HG03558 (cell line): ENCODE measurements around the gene FMC1.
A peak's percentile ranks its signal among the peaks of the same experiment; 100 is the strongest.
"Not testable (repeated sequence)": the region's sequence is repeated elsewhere in the genome, so short reads cannot be mapped to it uniquely, and the experiment has no call there.

Experiments used
- ATAC-seq: cut with Tn5 transposase; IDR thresholded peaks from one replicate; pipeline ENCODE4 v1.9.1; 2021; ENCODE audit warnings: moderate number of reproducible peaks; ENCODE audit not compliant: unreplicated experiment; ENCODE audit errors: extremely low read depth

Gene FMC1, protein sequence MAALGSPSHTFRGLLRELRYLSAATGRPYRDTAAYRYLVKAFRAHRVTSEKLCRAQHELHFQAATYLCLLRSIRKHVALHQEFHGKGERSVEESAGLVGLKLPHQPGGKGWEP

GRCh38 chr7:139341058-139341775, at the start of gene FMC1:
FMC1 (plus strand) TSS chr7:139341337; CDS start chr7:139341385, 48 bp downstream.
- peak; percentile 17 for ATAC-seq

DNA sequence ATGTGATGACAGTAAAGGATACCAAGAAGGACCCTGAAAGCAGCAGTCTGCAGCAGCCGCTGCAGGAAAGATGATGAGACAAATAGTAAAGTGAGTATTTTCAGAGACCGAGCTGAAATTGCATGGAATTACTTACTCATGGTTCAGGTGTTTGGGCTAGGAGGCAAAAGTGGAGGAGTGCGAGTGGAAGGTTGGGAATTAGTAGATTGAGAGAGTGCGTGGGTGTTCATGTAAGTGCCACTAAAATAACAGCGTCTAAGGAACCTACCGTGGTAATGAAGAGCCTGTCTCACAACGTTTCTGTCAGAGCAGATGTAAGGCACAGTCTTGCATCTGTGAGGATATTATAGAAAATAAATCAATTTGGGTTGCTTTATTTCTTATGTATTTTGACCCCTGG, 48.3 kb upstream of the FMC1 start:
- no peak for ATAC-seq

DNA sequence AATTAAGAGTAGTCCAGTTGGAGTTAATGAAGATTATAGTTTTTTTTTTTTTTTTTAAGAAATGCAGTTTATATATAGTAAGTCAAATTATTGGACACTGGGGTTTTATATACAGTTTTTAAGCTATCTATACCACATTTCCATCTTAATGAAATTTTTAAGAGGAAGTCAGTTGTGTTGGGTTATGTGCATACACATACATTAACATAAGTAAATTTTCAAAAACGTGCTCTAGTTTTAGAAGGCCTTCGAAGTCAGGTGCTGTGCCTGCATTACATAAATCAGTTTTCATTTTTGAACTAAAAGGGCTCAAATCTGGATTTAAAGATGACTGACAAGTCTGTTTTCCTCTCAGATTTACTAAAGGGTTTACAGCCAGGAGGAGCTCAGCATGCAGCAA, 47.6 kb upstream of the FMC1 start:
- no peak for ATAC-seq

DNA sequence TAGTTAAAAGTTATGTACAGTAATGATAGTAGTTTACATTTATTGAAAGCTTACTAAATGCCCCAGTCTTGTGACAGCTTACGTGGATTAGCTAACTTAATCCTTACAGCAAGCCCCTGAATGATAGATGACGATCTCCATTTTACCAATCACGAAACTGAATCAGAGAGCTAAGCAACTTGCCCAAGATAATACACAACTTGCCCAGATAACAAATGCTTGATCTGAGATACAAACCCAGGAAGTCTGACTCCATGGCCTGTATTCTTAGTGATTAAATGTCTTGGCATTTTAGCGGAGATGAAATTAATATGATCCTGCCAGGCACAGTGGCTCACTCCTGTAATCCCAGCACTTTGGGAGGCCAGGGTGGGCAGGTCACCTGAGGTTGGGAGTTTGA, 46.9 kb upstream of the FMC1 start:
- no peak for ATAC-seq

GRCh38 chr7:139294951-139295575, 46.1 kb upstream of the FMC1 start:
- no peak for ATAC-seq

DNA sequence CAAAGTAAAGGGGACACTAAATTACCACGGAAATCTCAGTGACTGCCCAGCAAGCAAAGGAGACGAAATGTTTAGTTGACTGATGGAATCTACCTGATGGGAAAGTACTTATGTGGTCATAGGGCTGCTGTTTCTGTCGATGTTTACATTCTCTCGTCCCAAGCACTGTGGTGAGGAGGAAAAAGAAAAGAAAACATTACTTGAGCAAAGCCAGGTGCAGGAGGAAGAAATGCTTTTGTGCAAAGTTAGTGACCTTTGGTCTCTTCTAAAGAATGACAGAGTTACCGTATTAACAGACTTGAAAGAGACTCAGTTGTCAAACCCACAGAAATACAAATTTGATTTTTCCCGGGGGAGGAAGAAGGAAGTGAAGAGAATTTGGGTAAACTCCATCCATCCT, 43.3 kb upstream of the FMC1 start:
- ATAC-seq, result no peak

- no peak for ATAC-seq
Observed at GRCh38 chr7:139299296-139299695, 41.8 kb upstream of the FMC1 start.

DNA sequence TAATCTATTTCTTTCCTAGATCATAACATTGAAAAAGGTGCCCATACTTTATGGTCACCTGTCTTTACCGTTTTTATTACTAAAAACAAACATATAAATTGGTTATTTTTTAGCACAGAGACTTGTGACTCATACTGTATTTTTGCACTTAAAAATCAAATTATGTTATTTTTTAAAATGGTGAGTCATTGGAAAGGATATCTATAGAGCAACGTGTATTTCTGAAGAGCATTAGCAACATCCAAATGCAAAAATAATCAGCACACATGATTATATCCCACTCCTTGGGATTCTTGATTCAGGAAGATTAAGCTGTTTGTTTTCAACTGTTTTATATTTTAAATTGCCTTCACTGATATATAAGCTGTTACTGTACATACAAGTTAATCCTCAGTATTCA, 40.7 kb upstream of the FMC1 start:
- no peak for ATAC-seq

DNA sequence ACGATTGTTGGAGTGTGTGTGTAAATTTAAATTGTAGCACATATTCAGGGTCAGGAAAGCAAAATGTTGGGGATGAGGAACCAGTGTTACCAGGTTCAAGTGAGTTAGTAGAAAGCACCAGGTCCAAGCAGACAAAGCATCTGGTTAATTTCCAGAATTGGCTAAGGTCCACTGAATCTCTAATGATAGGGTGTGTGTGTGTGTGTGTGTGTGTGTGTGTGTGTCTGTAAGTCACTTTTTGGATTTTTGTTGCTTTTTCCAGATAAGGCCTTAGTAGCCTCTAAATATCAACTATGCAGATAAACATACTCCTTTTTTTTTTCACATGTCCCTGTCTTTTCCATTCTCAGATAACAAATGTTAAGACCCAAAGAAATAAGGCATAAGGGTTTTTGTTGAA, 36.6 kb upstream of the FMC1 start:
- no peak for ATAC-seq

- no peak for ATAC-seq
Observed at GRCh38 chr7:139317939-139318505, 23.1 kb upstream of the FMC1 start.

DNA sequence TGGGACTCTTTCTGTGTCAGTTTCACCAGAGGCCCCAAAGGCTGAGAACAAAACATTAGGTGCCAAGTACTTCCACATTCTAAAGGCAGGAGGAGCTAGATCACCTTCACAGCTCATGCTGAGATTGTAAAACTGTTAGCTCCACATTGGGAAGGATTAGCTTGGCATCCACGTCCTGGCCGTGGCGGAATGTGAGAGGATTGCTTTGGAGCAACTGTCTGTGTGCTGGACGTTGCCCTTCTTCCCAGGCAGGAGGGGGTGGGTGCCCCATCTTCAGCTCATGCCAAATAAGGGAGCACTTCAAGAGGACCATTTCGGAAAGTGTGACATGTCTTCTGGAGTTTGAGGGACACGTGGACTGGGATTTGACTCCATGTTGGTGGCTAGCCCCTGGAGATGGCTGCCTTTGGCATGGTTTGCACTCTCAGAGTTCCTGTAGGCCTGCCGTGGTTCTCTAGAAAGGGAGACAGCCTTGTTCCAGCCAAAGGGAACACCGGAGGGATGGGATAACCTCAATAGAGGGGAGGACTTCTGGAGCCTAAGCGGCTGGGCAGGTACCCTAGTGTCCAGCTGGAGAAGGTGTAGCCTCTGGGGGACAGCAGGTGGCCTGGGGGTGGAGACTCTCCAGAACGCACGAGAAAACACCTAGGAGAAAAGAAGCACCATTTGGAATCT, 19.9 kb upstream of the FMC1 start:
- no peak for ATAC-seq

- ATAC-seq, result not testable (repeated sequence)
Observed at GRCh38 chr7:139324709-139325108, 16.4 kb upstream of the FMC1 start.

GRCh38 chr7:139328375-139328774, 12.8 kb upstream of the FMC1 start:
- ATAC-seq, result no peak

DNA sequence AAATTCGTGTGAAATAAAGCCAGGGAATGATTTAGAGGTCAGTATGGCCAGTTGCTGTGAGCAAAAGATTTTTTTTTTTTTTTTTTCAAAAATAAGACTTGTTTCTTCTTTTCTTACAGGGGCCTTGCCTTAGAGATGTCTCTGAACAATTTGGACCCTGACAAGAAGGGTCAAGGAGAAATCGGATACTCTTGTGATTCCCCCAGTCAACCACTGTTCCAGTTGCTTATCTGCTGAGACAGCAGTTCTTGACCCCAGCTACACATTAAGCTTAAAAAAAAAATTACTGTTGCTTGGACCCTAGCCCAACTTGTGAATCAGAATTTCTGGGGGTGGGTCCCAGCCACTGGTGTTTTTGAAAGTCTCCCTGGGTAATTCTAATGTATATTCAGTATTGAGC, 12.0 kb upstream of the FMC1 start:
- no peak for ATAC-seq

DNA sequence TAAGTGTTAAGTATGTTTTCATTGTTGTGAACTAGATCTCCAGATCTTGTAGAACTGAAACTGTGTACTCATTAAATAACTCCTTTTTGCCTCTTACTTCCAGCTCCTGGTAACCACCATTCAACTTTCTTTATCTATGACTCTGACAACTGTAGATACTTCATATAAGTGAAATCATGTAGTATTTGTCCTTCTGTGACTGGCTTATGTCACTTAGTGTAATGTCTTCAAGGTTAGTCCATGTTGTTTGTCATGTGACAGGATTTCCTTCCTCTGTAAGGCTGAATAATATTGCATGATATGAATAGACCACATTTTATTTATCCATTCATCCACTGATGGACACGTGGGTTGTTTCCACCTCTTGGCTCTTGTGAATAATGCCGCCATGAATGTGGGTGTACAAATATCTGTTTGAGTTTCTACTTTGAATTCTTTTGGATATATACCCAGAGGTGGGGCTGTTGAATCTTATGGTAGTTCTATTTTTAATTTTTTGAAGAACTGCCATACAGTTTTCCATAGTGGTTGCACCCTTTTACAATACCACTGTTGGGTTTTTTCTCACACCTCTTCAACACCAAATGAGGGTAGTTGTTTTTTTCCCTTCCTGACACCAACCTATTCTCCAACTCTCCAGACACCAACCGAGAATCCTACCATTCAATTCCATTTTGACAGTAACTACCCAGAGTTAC, 10.7 kb upstream of the FMC1 start:
- ATAC-seq, result no peak

DNA sequence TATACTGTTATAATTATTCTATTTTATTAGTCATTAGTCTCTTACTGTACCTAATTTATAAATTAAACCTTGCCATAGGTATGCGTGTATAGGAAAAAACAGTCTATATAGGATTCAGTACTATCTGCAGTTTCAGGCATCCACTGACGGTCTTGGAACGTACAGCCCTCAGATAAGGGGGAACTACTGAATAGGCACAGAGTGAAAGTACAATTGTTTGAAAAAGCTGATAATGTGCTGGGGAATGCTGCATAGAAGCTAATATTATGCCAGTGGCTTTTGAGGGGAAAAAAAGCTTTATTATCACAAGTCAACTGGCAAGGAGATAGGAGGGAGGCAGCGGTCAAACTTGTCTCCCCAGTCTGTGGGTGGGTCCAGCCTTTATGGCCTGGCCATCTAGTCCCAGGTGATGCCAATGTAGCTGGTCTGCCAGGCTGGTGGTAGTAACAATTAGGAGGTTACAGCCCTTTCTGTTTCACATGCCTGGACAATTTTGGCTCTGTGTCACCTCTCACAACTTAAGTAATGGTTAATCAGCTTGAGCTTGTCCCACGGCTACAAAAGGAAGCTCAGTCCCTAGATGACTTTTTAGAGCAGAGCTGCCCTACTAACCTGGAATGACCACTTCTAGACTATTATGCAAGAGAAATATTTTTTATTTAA, 8.3 kb upstream of the FMC1 start:
- ATAC-seq, result no peak

DNA sequence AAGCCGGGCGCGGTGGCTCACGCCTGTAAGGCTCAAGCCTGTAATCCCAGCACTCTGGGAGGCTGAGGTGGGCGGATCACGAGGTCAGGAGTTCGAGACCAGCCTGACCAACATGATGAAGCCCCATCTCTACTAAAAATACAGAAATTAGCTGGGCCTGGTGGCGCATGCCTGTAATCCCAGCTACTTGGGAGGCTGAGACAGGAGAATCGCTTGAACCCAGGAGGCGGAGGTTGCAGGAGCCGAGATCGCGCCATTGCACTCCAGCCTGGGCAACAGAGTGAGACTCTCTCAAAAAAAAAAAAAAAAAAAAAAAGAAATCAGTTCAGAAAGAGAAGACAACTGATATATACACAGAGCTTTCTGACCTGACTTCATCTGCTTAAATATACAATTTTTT, 7.7 kb upstream of the FMC1 start:
- ATAC-seq, result not testable (repeated sequence)

DNA sequence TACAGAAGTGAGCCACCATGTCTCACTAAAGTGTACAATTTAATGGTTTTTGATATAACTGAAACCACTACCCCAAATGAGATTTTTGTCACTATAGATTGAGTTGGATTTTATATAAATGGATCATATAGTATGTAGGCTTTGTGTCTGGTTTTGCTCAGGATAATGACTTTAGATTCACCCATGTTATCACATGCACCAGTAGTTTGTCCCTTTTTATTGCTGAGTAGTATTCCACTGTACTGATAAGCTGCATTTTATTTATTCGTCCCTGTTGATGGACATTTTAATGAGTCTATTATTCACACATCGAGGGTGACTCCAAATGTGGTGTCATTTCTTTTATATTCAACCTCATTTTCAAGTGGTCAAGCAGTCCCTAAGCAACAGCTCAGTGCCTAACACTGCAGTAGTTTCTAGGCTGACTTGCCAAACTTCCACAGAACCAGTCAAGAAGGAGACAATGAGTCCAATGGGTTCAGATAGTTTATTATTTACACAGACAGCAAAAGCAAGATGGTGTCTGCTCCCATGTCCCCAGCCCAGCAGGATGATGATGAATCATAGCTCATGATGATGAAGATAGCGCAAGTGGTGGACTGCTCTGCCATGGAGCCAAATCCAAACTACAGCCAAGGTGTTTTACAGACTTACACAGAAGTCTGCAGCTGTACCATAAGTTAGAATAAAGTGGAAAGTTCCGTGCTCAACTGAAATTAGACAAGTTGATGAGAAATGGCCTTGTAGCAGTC, 6.6 kb upstream of the FMC1 start:
- ATAC-seq, result no peak

GRCh38 chr7:139339025-139339424, 2.1 kb upstream of the FMC1 start:
- no peak for ATAC-seq
